LNCAP (cell line): Measurements from ENCODE around the gene ITGB7.

ENCODE experiments used
- TF ChIP-seq, protein P1 (sequence below): fragments of 450-650 bp; IDR thresholded peaks from 2 replicates; pipeline ENCODE4 v1.5.1; 2017; ENCODE audit warnings: mild to moderate bottlenecking

Gene ITGB7

DNA sequence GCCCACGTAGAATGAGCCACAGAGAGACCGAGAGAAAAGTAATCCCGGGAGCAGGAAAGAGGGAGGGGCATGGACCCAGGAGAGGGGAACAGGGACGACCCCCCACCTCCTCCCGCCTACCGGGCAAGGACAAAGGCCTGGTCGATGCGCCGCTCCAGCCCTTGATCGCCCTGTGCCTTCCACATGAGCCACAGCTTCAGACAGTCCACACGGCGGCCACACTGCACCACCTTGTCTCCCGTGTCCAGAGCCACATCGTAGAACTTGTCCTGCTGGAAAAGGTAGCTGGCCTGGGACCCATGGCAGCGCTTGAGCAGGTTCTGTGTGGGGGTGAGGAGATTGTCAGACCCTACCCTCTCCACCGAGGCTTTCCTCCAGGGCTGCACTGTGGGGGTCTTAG, 47.1 kb downstream of the ITGB7 start:
- TF ChIP-seq, protein P1, sequence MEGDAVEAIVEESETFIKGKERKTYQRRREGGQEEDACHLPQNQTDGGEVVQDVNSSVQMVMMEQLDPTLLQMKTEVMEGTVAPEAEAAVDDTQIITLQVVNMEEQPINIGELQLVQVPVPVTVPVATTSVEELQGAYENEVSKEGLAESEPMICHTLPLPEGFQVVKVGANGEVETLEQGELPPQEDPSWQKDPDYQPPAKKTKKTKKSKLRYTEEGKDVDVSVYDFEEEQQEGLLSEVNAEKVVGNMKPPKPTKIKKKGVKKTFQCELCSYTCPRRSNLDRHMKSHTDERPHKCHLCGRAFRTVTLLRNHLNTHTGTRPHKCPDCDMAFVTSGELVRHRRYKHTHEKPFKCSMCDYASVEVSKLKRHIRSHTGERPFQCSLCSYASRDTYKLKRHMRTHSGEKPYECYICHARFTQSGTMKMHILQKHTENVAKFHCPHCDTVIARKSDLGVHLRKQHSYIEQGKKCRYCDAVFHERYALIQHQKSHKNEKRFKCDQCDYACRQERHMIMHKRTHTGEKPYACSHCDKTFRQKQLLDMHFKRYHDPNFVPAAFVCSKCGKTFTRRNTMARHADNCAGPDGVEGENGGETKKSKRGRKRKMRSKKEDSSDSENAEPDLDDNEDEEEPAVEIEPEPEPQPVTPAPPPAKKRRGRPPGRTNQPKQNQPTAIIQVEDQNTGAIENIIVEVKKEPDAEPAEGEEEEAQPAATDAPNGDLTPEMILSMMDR = no peak

GRCh38 chr12:53159195-53159839, 47.7 kb downstream of the ITGB7 start:
- TF ChIP-seq, protein P1 = peak; percentile 99

DNA sequence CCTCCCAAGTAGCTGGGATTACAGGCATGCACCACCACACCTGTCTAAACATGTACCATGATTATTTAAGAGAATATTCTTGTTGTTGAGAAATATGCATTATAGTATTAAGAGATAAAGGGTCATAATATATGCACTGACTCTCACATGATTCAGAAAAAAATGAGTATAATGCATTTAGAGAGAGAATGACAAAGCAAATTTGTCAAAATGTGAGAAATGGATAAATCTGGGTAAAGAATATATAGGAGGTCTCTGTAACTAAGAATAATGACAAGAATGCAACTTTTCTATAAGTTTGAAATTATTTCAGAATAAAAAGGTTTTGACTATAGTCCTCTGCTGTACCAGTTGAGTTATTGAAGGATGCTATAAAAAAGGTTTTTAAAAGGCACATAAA, 54.7 kb downstream of the ITGB7 start:
- TF ChIP-seq, protein P1 = no peak

DNA sequence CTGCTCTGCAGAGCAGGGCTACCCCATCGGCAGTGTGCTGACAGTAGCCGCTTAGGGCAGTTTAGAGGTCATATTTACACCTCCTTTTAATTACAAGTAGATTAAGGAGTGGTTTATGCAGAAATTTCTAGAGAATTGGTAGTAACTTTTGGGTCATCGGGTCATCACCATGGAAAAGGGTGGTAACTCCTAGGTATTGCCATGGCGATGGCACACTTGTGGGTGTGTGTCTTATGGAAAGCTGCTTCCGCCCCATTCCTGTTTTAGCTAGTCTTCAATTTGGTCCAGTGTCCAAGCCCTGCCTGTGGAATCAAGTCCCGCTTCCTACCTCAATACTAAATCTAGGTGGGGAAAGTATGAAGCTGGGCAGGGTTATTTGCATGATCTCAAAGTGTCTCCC, 56.0 kb downstream of the ITGB7 start:
- TF ChIP-seq, protein P1 = no peak

DNA sequence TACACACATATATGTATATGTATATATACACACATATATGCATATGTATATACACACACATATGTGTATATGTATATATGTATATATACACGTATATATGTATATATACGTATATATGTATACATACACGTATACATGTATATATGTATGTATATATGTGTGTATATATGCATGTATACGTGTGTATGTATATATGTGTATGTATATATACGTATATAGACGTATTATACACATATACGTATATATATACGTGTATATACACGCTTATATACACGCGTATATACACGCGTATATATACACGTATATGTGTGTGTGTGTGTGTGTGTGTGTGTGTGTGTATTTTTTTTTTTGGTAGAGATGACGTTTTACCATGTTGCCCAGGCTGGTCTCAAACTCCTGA, 59.4 kb downstream of the ITGB7 start:
- TF ChIP-seq, protein P1 = no peak

DNA sequence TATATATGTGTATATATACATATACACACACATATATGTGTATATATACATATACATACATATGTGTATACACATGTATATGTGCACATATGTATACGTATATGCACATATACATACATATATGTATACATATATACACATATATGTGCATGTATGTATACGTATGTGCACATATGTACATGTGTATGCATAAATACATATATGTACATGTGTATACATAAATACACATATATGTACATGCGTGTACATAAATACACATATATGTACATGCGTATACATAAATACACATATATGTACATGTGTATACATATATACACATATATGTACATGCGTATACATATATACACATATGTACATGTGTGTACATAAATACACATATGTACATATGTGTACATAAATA, 59.9 kb downstream of the ITGB7 start:
- TF ChIP-seq, protein P1 = no peak

- TF ChIP-seq, protein P1 = no peak
These were observed 61.4 kb downstream of the ITGB7 start for GRCh38 chr12:53145383-53146260.
